HEK293 (cell line): ENCODE results near the gene FIS1.

Experiments
- CTCF ChIA-PET: fragments of 350-600 bp; formaldehyde crosslinking; extraction: SDS; loops from one replicate; lab custom pipeline; 2021; ENCODE audit warnings: antibody characterized with exemption; lab: Yijun Ruan, JAX
- POLR2A ChIA-PET: fragments of 300-600 bp; formaldehyde crosslinking; extraction: SDS; loops from one replicate; lab custom pipeline; 2020; ENCODE audit warnings: antibody characterized with exemption, inconsistent platforms; lab: Yijun Ruan, JAX
- H3K27ac ChIP-seq: fragments of 200-500 bp; sonication (Bioruptor generic); 2 replicates; pipeline ENCODE4 v1.5.1; 2014; ENCODE audit warnings: low read depth, low read length, control low read depth, inconsistent platforms; ENCODE audit errors: extremely low read depth
- H3K36me3 ChIP-seq, 2 experiments: fragments of 200-500 bp in 1 of 2; sonication (Bioruptor generic) in 1 of 2; 1 replicate in 1 of 2; 2 replicates in 1 of 2; pipeline ENCODE4 v1.5.1; 2014 to 2017; ENCODE audit warnings: inconsistent platforms in 2 of 2, low read length in 2 of 2; ENCODE audit not compliant: control insufficient read depth in 2 of 2, insufficient read depth in 1 of 2
- H3K4me1 ChIP-seq: fragments of 200-500 bp; sonication (Bioruptor generic); 2 replicates; pipeline ENCODE4 v1.5.1; 2014; ENCODE audit warnings: mild to moderate bottlenecking, low read length, inconsistent platforms; ENCODE audit not compliant: control insufficient read depth, insufficient read depth
- H3K4me3 ChIP-seq: 2 replicates; pipeline ENCODE4 v1.5.1; 2011; ENCODE audit warnings: low read depth, mild to moderate bottlenecking, control low read depth, low read length, moderate library complexity
- H3K9me3 ChIP-seq: fragments of 200-500 bp; sonication (Bioruptor generic); 2 replicates; pipeline ENCODE4 v1.5.1; 2014; ENCODE audit warnings: low read depth, low read length, inconsistent platforms; ENCODE audit not compliant: control insufficient read depth, insufficient read depth
- BCL11B ChIP-seq: fragments of 450-650 bp; formaldehyde crosslinking; IDR thresholded peaks from 2 replicates; pipeline ENCODE4 v1.5.1; 2016; ENCODE audit warnings: low read depth, missing biosample characterization, missing genetic modification characterization
- GLIS1 ChIP-seq: fragments of 450-650 bp; formaldehyde crosslinking; IDR thresholded peaks from 2 replicates; pipeline ENCODE4 v1.5.1; 2016; ENCODE audit warnings: missing biosample characterization, missing genetic modification characterization
- IKZF3 ChIP-seq: fragments of 450-650 bp; IDR thresholded peaks from 2 replicates; pipeline ENCODE4 v1.5.0; 2018; ENCODE audit warnings: missing biosample characterization, mild to moderate bottlenecking, missing genetic modification characterization, moderate library complexity
- KLF10 ChIP-seq: fragments of 450-650 bp; IDR thresholded peaks from 2 replicates; pipeline ENCODE4 v1.5.1; 2018; ENCODE audit warnings: missing biosample characterization, mild to moderate bottlenecking, missing genetic modification characterization
- SP2 ChIP-seq: fragments of 450-650 bp; formaldehyde crosslinking; IDR thresholded peaks from 2 replicates; pipeline ENCODE4 v1.5.1; 2016; ENCODE audit warnings: missing biosample characterization, missing genetic modification characterization
- WT1 ChIP-seq: fragments of 450-650 bp; formaldehyde crosslinking; IDR thresholded peaks from 2 replicates; pipeline ENCODE4 v1.5.1; 2016; ENCODE audit warnings: missing biosample characterization, missing genetic modification characterization
- ZBTB1 ChIP-seq: fragments of 450-650 bp; formaldehyde crosslinking; IDR thresholded peaks from 2 replicates; pipeline ENCODE4 v1.5.1; 2016; ENCODE audit warnings: missing biosample characterization, missing genetic modification characterization
- ZBTB17 ChIP-seq: fragments of 450-650 bp; formaldehyde crosslinking; IDR thresholded peaks from 2 replicates; pipeline ENCODE4 v1.5.1; 2016; ENCODE audit warnings: missing biosample characterization, missing genetic modification characterization
- ZFHX2 ChIP-seq: fragments of 450-650 bp; formaldehyde crosslinking; conservative IDR thresholded peaks from 2 replicates; pipeline ENCODE4 v1.5.1; 2016; ENCODE audit warnings: missing biosample characterization, missing genetic modification characterization
- ZIC2 ChIP-seq: fragments of 450-650 bp; formaldehyde crosslinking; IDR thresholded peaks from 2 replicates; pipeline ENCODE4 v1.5.1; 2016; ENCODE audit warnings: missing biosample characterization, missing genetic modification characterization
- ZNF132 ChIP-seq: fragments of 450-650 bp; formaldehyde crosslinking; IDR thresholded peaks from 2 replicates; pipeline ENCODE4 v1.5.1; 2017; ENCODE audit warnings: missing biosample characterization, missing genetic modification characterization, borderline replicate concordance
- ZNF138 ChIP-seq: fragments of 450-650 bp; formaldehyde crosslinking; IDR thresholded peaks from 2 replicates; pipeline ENCODE4 v1.5.1; 2016; ENCODE audit warnings: missing biosample characterization, missing genetic modification characterization, borderline replicate concordance
- ZNF174 ChIP-seq: fragments of 450-650 bp; formaldehyde crosslinking; IDR thresholded peaks from 2 replicates; pipeline ENCODE4 v1.5.0; 2017; ENCODE audit warnings: missing biosample characterization, mild to moderate bottlenecking, missing genetic modification characterization
- ZNF561 ChIP-seq: fragments of 450-650 bp; IDR thresholded peaks from 2 replicates; pipeline ENCODE4 v1.5.1; 2018; ENCODE audit warnings: missing biosample characterization, missing genetic modification characterization, borderline replicate concordance
- ZNF596 ChIP-seq: fragments of 450-650 bp; IDR thresholded peaks from 2 replicates; pipeline ENCODE4 v1.5.0; 2018; ENCODE audit warnings: missing biosample characterization, mild to moderate bottlenecking, missing genetic modification characterization, moderate library complexity
- ZSCAN30 ChIP-seq: fragments of 450-650 bp; IDR thresholded peaks from 2 replicates; pipeline ENCODE4 v1.5.1; 2018; ENCODE audit warnings: missing biosample characterization, mild to moderate bottlenecking, missing genetic modification characterization, moderate library complexity
- TF ChIP-seq, protein P1 (sequence below): IDR thresholded peaks from 2 replicates; pipeline ENCODE4 v1.6.1; 2011; ENCODE audit warnings: mild to moderate bottlenecking, low read depth, low read length, borderline replicate concordance
- TF ChIP-seq, protein P2 (sequence below): fragments of 450-650 bp; formaldehyde crosslinking; IDR thresholded peaks from 2 replicates; pipeline ENCODE4; 2016; ENCODE audit warnings: missing biosample characterization, missing genetic modification characterization
- TF ChIP-seq, protein P3 (sequence below): fragments of 450-650 bp; formaldehyde crosslinking; IDR thresholded peaks from 2 replicates; pipeline ENCODE4 v1.5.1; 2017; ENCODE audit warnings: missing biosample characterization, missing genetic modification characterization
- TF ChIP-seq, protein P4 (sequence below): fragments of 450-650 bp; formaldehyde crosslinking; IDR thresholded peaks from 2 replicates; pipeline ENCODE4 v1.5.1; 2016; ENCODE audit warnings: missing biosample characterization, missing genetic modification characterization
- TF ChIP-seq, protein P5 (sequence below): fragments of 450-650 bp; formaldehyde crosslinking; IDR thresholded peaks from 2 replicates; pipeline ENCODE4 v1.5.1; 2017; ENCODE audit warnings: missing biosample characterization, missing genetic modification characterization
- TF ChIP-seq, protein P6 (sequence below): fragments of 450-650 bp; formaldehyde crosslinking; conservative IDR thresholded peaks from 2 replicates; pipeline ENCODE4 v1.5.1; 2016; ENCODE audit warnings: low read depth, missing biosample characterization, missing genetic modification characterization

The FIS1 gene

DNA sequence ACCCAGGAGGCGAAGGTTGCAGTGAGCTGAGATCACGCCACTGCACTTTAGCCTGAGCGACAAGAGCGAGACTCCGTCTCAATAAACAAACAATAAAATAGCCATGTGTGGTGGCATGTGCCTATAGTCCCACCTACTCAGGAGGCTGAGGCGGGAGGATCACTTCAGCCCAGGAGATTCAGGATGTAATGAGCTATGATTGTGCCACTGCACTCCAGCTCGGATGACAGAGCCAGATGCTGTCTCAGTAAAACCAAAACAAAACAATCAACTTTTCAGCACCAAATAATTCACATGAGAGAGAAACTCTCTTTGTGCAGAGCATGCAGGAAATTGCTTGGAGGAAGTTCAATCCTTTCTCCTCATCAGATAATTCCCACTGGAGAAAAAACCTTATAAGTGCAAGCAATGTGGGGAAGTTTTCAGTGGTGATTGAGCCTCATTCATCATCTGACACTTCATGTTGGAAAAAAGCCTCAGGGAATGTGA is 13.4 kb upstream of the FIS1 start:
- H3K9me3 ChIP-seq: no peaks in the 10 kb centered on the region
- no peaks in the 10 kb centered on the region for H3K36me3 ChIP-seq
- CTCF ChIA-PET: interaction anchor here (0.6 to 2.1 kb wide), 5 partner anchors 15 to 168 kb away, joined by 3 to 14 read pairs (median 3); no protein-coding TSS in a partner anchor
- POLR2A ChIA-PET: no interaction called here
- H3K27ac ChIP-seq: no peak overlapping the region
- TF ChIP-seq, protein P1, sequence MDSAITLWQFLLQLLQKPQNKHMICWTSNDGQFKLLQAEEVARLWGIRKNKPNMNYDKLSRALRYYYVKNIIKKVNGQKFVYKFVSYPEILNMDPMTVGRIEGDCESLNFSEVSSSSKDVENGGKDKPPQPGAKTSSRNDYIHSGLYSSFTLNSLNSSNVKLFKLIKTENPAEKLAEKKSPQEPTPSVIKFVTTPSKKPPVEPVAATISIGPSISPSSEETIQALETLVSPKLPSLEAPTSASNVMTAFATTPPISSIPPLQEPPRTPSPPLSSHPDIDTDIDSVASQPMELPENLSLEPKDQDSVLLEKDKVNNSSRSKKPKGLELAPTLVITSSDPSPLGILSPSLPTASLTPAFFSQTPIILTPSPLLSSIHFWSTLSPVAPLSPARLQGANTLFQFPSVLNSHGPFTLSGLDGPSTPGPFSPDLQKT: no peak
- TF ChIP-seq, protein P2, sequence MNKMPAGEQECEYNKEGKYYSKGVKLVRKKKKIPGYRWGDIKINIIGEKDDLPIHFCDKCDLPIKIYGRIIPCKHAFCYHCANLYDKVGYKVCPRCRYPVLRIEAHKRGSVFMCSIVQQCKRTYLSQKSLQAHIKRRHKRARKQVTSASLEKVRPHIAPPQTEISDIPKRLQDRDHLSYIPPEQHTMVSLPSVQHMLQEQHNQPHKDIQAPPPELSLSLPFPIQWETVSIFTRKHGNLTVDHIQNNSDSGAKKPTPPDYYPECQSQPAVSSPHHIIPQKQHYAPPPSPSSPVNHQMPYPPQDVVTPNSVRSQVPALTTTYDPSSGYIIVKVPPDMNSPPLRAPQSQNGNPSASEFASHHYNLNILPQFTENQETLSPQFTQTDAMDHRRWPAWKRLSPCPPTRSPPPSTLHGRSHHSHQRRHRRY: no peak
- TF ChIP-seq, protein P3, sequence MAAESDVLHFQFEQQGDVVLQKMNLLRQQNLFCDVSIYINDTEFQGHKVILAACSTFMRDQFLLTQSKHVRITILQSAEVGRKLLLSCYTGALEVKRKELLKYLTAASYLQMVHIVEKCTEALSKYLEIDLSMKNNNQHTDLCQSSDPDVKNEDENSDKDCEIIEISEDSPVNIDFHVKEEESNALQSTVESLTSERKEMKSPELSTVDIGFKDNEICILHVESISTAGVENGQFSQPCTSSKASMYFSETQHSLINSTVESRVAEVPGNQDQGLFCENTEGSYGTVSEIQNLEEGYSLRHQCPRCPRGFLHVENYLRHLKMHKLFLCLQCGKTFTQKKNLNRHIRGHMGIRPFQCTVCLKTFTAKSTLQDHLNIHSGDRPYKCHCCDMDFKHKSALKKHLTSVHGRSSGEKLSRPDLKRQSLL (tag by site-specific recombination): peak; percentile 92
- TF ChIP-seq ZNF596 (tag by site-specific recombination): no peak
- TF ChIP-seq ZNF174: no peak
- no peak for TF ChIP-seq ZNF138 (tag by site-specific recombination)
- no peak for TF ChIP-seq ZNF132 (tag by site-specific recombination)
- TF ChIP-seq ZFHX2 (tag by site-specific recombination): peak; percentile 35; the same call in 1 of the 2 replicates
- TF ChIP-seq GLIS1: peak; percentile 46
- TF ChIP-seq BCL11B: no peak
- peak; percentile 75; the same call in 1 of the 2 replicates for TF ChIP-seq ZBTB17 (tag by site-specific recombination)
- TF ChIP-seq IKZF3: no peak
- TF ChIP-seq ZIC2 (tag by site-specific recombination): no peak
- TF ChIP-seq, protein P4, sequence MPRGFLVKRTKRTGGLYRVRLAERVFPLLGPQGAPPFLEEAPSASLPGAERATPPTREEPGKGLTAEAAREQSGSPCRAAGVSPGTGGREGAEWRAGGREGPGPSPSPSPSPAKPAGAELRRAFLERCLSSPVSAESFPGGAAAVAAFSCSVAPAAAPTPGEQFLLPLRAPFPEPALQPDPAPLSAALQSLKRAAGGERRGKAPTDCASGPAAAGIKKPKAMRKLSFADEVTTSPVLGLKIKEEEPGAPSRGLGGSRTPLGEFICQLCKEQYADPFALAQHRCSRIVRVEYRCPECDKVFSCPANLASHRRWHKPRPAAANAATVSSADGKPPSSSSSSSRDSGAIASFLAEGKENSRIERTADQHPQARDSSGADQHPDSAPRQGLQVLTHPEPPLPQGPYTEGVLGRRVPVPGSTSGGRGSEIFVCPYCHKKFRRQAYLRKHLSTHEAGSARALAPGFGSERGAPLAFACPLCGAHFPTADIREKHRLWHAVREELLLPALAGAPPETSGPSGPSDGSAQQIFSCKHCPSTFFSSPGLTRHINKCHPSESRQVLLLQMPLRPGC (tag by site-specific recombination): 0 out of 2 replicates have a peak, but pooled peaks have one; percentile 42
- peak; percentile 15; the same call in 1 of the 2 replicates for TF ChIP-seq SP2 (tag by site-specific recombination)
- 0 out of 2 replicates have a peak, but pooled peaks have one; percentile 30 for TF ChIP-seq WT1 (tag by site-specific recombination)
- TF ChIP-seq ZSCAN30 (tag by site-specific recombination): no peak
- no peak for TF ChIP-seq ZBTB1 (tag by site-specific recombination)
- H3K4me3 ChIP-seq: no peak overlapping the region
- H3K4me1 ChIP-seq: no peaks in the 10 kb centered on the region

DNA sequence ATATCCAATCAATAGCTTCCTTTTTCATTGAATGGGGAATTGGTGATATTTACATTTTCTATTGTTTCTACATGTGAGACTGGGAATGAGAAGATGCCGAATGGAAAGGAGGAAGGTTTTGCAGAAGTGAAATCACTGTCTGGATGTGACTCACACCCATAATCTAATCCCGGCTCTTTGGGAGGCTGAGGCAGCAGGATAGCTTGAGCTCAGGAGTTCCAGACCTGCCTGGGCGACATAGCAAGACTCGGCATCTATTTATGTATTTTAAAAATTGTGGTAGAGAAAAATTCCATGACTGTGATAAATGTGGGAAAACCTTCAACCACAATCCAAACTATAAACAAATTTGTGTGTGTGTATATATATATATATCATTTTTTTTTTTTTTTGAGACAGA is 10.9 kb upstream of the FIS1 start:
- Histone ChIP-seq H3K9me3 (no peaks in the 10 kb centered on the region), H3K4me1 (no peaks in the 10 kb centered on the region), H3K4me3 (no peak overlapping the region), H3K27ac (no peak overlapping the region), H3K36me3 (no peaks in the 10 kb centered on the region)
- ChIA-PET POLR2A (no interaction called here), CTCF (interaction anchor here (1.2 to 1.5 kb wide), 2 partner anchors 35 to 183 kb away, joined by 3 to 5 read pairs; no protein-coding TSS in a partner anchor)
- TF ChIP-seq, protein P5, sequence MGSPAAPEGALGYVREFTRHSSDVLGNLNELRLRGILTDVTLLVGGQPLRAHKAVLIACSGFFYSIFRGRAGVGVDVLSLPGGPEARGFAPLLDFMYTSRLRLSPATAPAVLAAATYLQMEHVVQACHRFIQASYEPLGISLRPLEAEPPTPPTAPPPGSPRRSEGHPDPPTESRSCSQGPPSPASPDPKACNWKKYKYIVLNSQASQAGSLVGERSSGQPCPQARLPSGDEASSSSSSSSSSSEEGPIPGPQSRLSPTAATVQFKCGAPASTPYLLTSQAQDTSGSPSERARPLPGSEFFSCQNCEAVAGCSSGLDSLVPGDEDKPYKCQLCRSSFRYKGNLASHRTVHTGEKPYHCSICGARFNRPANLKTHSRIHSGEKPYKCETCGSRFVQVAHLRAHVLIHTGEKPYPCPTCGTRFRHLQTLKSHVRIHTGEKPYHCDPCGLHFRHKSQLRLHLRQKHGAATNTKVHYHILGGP (tag by site-specific recombination): no peak
- TF ChIP-seq GLIS1 (no peak), KLF10 (tag by site-specific recombination) (no peak), ZNF561 (no peak)
- TF ChIP-seq, protein P6, sequence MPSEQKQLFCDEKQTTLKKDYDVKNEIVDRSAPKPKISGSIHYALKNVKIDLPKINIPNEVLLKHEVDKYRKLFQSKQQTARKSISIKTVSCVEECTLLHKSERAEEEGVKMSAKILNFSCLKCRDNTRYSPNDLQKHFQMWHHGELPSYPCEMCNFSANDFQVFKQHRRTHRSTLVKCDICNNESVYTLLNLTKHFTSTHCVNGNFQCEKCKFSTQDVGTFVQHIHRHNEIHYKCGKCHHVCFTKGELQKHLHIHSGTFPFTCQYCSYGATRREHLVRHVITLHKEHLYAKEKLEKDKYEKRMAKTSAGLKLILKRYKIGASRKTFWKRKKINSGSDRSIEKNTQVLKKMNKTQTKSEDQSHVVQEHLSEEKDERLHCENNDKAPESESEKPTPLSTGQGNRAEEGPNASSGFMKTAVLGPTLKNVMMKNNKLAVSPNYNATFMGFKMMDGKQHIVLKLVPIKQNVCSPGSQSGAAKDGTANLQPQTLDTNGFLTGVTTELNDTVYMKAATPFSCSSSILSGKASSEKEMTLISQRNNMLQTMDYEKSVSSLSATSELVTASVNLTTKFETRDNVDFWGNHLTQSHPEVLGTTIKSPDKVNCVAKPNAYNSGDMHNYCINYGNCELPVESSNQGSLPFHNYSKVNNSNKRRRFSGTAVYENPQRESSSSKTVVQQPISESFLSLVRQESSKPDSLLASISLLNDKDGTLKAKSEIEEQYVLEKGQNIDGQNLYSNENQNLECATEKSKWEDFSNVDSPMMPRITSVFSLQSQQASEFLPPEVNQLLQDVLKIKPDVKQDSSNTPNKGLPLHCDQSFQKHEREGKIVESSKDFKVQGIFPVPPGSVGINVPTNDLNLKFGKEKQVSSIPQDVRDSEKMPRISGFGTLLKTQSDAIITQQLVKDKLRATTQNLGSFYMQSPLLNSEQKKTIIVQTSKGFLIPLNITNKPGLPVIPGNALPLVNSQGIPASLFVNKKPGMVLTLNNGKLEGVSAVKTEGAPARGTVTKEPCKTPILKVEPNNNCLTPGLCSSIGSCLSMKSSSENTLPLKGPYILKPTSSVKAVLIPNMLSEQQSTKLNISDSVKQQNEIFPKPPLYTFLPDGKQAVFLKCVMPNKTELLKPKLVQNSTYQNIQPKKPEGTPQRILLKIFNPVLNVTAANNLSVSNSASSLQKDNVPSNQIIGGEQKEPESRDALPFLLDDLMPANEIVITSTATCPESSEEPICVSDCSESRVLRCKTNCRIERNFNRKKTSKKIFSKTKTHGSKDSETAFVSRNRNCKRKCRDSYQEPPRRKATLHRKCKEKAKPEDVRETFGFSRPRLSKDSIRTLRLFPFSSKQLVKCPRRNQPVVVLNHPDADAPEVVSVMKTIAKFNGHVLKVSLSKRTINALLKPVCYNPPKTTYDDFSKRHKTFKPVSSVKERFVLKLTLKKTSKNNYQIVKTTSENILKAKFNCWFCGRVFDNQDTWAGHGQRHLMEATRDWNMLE (tag by site-specific recombination): no peak
